ENCODE measurements around the gene TMEM176A. TPM values are rescaled to one million over a fixed set of nuclear protein-coding genes. Genes with fewer than 3 reads are reported as not detected.
"Not testable (repeated sequence)": the region's sequence is repeated elsewhere in the genome, so short reads cannot be mapped to it uniquely, and the experiment has no call there.

TMEM176A gene
- total RNA-seq, 1 donor from 2014 or later, result 31.5 TPM

GRCh38 chr7:150755473-150756099 lies 45.0 kb upstream of the TMEM176A start:
- Histone ChIP-seq H3K9me3 (no peaks in the 10 kb centered on the region), H3K4me1 (no peaks in the 10 kb centered on the region), H3K36me3 (no peaks in the 10 kb centered on the region), H3K27me3 (no peaks in the 10 kb centered on the region), H3K4me3 (no peak overlapping the region), H3K27ac (no peak overlapping the region)
- no peak for TF ChIP-seq CTCF (IDR thresholded peaks at IDR 0.05)
- intact Hi-C loops (cut with DNase I), result no loop called here
- DNase-seq (ENCODE audit: low spot score in 2 of 2), result no peak

- H3K36me3 ChIP-seq, result no peaks in the 10 kb centered on the region
- H3K4me1 ChIP-seq, result no peaks in the 10 kb centered on the region
- H3K27ac ChIP-seq, result peak overlapping the region in 1 of 2 donors; percentile 1
- no peak overlapping the region for H3K4me3 ChIP-seq
- intact Hi-C loops (cut with DNase I), result no loop called here
- no peak for TF ChIP-seq CTCF (IDR thresholded peaks at IDR 0.05)
- DNase-seq (ENCODE audit: low spot score in 2 of 2), result no peak
- no peaks in the 10 kb centered on the region for H3K9me3 ChIP-seq
- H3K27me3 ChIP-seq, result no peaks in the 10 kb centered on the region
Observed at GRCh38 chr7:150756166-150756565, 44.4 kb upstream of the TMEM176A start.

GRCh38 chr7:150756858-150757257 lies 43.7 kb upstream of the TMEM176A start:
- no peaks in the 10 kb centered on the region for H3K36me3 ChIP-seq
- no peak for DNase-seq (ENCODE audit: low spot score in 2 of 2)
- no peaks in the 10 kb centered on the region for H3K4me1 ChIP-seq
- no peaks in the 10 kb centered on the region for H3K9me3 ChIP-seq
- no peaks in the 10 kb centered on the region for H3K27me3 ChIP-seq
- peak in 2 of 3 experiments; percentile 6 to 12 for TF ChIP-seq CTCF (IDR thresholded peaks at IDR 0.05)
- no peak overlapping the region for H3K4me3 ChIP-seq
- intact Hi-C loops (cut with DNase I), result no loop called here
- H3K27ac ChIP-seq, result no peak overlapping the region

- H3K4me3 ChIP-seq, result no peak overlapping the region
- H3K27me3 ChIP-seq, result no peaks in the 10 kb centered on the region
- no peak for DNase-seq (ENCODE audit: low spot score in 2 of 2)
- TF ChIP-seq CTCF (IDR thresholded peaks at IDR 0.05), result no peak
- intact Hi-C loops (cut with DNase I), result no loop called here
- no peak overlapping the region for H3K27ac ChIP-seq
- H3K9me3 ChIP-seq, result no peaks in the 10 kb centered on the region
- H3K36me3 ChIP-seq, result no peaks in the 10 kb centered on the region
- no peaks in the 10 kb centered on the region for H3K4me1 ChIP-seq
Observed at GRCh38 chr7:150759479-150759878, 41.1 kb upstream of the TMEM176A start.

- no peak for TF ChIP-seq CTCF (IDR thresholded peaks at IDR 0.05)
- Histone ChIP-seq H3K9me3 (no peaks in the 10 kb centered on the region), H3K4me3 (no peak overlapping the region), H3K27me3 (no peaks in the 10 kb centered on the region), H3K36me3 (no peaks in the 10 kb centered on the region), H3K4me1 (no peaks in the 10 kb centered on the region), H3K27ac (no peak overlapping the region)
- intact Hi-C loops (cut with DNase I), result no loop called here
- DNase-seq (ENCODE audit: low spot score in 2 of 2), result no peak
Observed at GRCh38 chr7:150766334-150766709, 34.2 kb upstream of the TMEM176A start.

- no peak for DNase-seq (ENCODE audit: low spot score in 2 of 2)
- Histone ChIP-seq H3K36me3 (no peaks in the 10 kb centered on the region), H3K4me3 (no peak overlapping the region), H3K27me3 (no peaks in the 10 kb centered on the region), H3K27ac (no peak overlapping the region), H3K4me1 (no peaks in the 10 kb centered on the region), H3K9me3 (no peaks in the 10 kb centered on the region)
- intact Hi-C loops (cut with DNase I), result no loop called here
- TF ChIP-seq CTCF (IDR thresholded peaks at IDR 0.05), result no peak
Observed at GRCh38 chr7:150769768-150770167, 30.8 kb upstream of the TMEM176A start.

- intact Hi-C loops (cut with DNase I), result not testable (repeated sequence)
Observed at GRCh38 chr7:150774131-150774530, 26.4 kb upstream of the TMEM176A start.

More at GRCh38 chr7:150774131-150774530, 26.4 kb upstream of the TMEM176A start:
- H3K4me3 ChIP-seq; DNase-seq (ENCODE audit: low spot score in 2 of 2); H3K27me3 ChIP-seq; H3K27ac ChIP-seq; H3K4me1 ChIP-seq; H3K9me3 ChIP-seq; H3K36me3 ChIP-seq: not testable (repeated sequence)

Measured in ascending aorta (tissue), 2 donors.